HL-60/S4 (cell line): ENCODE results near the gene C2orf72.

Experiments used
- in situ Hi-C: fragments of 300-500 bp; cut with MboI; formaldehyde crosslinking; loops from 2 replicates; pipeline ENCODE4 v1.14.3; 2022; ENCODE audit warnings: low sequenced_read_pairs

Gene C2orf72

DNA sequence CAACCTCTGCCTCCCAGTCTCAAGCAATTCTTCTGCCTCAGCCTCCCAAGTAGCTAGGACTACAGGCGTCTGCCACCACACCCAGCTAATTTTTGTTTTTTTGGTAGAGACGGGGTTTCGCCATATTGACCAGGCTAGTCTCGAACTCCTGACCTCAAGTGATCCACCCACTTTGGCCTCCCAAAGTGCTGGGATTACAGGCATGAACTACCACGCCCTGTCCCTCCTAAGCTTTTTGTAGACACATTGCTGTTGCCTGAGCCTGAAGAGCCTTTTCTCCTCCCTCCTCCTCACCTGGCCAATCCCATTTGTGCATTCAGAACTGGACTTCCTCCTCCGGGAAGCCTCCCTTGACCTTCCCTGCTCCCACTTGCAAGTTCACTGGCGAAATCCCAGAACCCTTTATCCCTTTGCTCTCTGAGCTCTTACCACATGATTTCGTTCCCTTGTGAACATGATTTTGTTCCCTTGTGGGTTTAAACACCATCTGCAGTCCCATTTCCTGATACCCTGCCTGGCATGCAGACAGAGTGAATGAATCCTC lies 2.6 kb downstream of the C2orf72 start:
- in situ Hi-C loops = no loop called here

DNA sequence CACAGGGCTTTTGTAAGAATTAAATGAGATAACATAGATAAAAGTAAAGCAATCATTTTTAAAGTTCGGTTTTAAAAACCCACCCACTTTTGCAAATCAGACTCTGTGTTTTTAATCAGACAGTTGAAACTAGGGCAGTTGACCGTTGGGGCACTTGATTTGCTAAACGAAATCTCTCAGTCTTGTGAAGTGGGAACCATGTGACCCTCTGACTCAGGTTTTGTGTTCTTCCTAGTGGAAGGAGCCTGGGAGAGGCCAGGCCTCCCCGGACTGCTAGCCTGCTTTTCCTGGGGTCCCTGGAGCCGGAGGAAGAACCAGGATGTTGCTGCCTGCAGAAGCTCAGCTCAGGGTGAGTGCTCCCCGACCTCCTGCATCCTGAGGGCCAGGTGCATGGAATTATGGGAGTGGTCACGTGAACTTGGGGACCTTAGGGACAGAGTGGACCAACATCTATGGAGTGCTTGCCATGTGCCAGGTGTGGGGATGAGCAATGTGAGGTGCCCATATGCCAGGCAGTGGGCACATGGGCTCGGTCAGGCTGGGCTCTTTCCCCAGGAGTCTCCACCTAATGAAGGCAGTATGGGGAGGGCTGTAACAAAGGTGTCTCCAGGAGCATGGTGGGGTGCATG lies 3.9 kb downstream of the C2orf72 start:
- in situ Hi-C loops = no loop called here

DNA sequence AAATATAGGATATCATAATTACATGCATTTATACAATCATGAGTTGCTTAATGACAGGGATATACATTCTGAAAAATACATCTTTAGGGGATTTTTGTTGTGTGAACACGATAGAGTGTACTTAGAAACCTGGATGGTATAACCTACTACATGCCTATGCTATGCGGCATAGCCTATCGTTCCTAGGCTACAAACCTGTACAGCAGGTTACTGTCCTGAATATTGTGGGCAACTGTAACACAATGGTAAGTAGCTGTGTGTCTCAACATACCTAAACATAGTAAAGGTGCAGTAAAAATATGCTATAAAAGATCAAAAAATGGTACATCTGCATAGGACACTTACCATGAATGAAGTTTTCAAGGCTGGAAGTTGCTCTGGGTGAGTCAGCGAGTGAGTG lies 6.5 kb downstream of the C2orf72 start:
- in situ Hi-C loops = no loop called here

DNA sequence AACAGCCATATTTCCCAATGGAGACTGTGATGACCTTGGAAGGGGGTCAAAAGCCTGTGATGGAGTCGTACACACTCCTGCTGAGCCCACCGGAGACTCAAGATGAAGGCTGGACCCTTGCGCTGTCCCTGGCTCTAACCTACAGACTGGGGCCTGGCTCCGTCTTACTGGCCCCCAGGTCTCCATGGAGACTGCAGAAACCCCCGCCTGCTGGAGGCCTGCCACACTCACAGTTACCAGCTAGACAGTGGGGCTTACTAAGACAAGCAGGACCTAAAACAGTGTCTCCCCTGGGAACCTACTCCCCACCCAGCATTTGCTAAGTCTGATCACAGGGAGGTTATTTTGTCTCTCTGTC lies 9.6 kb downstream of the C2orf72 start:
- in situ Hi-C loops = no loop called here

DNA sequence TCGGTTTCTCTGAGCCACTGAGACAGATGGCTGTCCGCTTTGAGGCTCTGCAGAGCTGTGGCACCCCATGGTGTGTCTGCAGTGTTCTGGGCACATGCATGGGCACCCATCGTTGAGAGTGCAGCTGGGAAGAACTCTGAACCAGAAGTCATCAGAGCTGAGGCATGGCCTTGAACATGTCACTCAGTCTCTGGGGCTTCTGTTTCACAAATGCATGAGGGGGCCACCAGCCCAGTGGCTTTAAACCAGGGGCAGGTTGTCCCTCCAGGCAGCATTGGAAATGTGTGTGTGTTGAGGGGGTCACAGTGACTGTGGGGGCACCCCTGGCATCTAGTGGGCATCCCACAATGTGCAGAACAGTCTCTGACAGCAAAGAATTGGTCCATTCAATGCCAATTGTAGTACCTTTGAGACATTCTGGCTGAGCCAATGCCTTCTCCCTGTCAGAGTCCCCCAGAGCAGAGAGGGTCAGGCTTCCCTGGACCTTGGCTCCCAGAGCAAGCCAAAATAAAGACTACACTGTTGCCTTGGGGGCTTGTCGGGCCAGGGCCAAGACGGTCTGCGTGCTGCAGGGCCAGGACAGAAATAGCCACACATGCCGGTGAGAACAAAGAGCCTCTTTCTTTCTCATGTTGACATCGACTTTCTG lies 10.1 kb downstream of the C2orf72 start:
- in situ Hi-C loops = no loop called here

DNA sequence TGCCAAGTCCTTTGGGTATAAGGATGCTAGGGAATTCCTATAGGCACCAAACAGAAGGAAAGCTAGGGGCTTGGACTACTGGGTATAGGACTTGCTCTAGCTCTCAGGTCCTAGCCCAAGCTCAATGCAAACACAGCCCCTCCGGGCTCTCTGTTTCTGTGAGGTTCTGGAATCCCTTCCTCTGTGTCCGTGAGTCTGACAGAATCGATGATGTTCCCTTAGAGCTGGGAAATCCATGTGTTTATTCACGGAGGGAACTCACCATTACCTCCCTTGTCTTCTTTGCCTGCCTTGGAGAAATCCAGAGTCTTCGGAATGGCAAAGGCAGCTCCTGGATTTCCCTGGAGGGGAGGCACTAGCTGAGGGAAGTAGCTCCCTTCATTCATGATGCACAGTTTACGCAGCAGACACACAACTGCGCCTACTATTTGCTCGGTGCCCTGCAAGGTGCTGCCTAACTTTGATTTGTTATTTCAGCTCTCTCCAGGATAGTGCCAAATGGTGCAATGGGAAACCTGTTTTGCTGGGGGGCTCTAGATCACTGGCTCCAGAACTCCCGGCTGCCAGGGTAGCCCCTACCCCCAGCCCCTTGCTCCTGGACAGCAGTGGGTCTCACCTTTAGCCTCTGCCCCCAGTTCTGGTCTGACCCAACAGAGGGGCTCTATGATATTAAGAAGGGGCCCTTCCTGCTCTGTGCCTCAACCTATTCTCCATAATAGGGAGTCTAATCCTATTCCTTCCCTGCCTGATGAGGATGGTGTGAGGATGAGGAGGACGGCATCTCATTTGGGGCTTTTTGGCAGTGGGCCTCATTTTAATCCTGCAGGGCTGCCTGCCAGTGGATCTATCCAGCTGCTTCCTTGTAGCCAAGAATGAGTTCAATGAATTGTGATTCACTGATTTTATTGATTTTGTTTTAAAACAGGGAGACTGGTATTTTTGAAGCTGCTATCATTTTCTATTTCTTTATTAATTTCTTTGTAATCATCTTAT lies 10.9 kb downstream of the C2orf72 start:
- in situ Hi-C loops = no loop called here

DNA sequence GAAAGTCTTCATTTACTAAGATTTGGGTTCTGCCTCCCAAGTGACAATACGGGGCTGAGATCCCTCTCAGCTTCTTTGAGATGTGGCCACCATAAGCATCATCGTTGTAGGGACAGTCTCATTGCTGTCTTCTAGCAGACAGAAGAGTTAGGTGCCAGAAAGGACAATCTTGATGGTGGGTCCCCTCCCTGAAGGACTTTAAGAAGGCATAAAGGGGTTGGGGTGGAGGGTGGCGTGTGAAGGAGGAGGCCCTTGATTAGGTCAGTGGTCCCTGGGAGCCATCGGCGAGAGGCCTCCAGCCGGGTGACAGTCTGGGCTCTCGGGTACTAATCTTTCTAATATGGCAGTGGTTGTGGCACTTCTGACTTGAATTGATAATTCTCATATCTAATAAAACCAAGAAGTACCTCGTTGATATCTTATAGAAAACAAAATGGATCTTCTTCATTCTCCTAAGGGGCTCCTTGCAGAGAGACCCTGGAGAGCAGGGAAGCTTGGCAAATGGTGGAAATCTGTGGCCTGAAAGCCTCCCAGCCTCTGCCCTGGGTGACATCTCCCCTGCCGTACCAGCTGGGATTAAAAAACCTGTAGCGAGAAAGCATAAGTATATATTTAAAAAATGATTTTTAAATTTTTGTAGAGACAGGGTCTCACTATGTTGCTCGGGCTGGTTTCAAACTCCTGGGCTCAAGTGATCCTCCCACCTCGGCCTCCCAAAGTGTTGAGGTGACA lies 12.1 kb downstream of the C2orf72 start:
- in situ Hi-C loops = no loop called here

DNA sequence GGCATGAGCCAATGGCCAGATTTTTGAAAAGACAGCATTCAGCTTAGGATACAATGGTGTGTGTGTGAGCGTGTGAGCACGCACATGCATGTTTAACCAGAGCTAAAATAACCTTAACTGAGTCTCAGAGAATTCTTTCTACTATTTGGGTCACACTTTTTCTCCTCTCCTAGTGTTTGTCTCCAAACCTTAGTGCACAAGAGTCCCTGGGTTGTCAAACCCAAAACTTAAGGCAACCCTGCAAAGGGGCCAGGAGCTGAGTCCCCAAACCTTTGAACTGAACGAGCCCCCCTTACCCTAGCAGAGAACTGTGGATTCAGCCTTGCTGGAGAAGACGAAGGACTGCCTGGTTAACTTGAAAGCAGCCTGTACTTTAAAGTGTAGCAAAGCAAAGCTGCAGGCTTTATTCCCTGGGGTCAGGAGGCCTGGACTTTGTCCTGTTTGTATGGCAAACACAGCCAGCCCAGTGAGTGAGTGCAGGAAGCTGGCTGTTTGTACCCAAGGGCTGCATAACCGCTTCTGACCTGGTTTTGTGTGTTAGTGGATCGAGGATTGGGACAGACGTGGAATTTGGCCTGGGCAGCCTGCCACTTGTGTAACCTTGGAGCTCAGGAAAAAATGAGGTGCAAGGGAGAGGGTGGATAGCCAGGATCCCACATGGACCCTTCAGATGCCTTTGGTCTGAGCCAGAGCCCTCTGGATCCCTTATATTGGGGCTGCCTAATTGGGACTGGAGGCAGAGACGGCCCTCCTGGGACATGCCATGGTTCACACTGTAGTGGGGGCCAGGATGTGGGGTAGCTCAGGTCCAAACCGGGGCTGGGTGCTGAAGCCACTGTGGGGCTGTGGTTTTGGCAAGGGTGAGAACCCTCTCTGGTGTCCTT lies 12.9 kb downstream of the C2orf72 start:
- in situ Hi-C loops = no loop called here

DNA sequence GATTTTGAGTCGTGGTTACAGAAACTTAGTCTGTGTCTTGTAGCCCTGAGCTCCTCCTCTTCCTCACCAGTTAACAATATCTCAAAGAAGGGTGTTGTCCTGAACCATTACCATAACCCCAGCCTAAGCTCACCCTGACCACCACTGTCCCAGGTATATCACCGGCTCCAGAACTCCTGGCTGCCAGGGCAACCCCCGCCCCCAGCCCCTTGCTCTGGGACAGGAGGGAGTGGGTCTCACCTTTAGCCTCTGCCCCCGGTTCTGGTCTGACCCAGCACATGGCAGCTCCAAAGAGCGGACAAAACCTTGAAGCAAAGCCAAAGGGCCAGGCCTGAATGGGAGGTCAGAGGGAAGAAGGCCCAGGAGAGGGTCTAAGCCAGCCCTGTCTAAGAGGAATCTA lies 13.8 kb downstream of the C2orf72 start:
- in situ Hi-C loops = no loop called here

DNA sequence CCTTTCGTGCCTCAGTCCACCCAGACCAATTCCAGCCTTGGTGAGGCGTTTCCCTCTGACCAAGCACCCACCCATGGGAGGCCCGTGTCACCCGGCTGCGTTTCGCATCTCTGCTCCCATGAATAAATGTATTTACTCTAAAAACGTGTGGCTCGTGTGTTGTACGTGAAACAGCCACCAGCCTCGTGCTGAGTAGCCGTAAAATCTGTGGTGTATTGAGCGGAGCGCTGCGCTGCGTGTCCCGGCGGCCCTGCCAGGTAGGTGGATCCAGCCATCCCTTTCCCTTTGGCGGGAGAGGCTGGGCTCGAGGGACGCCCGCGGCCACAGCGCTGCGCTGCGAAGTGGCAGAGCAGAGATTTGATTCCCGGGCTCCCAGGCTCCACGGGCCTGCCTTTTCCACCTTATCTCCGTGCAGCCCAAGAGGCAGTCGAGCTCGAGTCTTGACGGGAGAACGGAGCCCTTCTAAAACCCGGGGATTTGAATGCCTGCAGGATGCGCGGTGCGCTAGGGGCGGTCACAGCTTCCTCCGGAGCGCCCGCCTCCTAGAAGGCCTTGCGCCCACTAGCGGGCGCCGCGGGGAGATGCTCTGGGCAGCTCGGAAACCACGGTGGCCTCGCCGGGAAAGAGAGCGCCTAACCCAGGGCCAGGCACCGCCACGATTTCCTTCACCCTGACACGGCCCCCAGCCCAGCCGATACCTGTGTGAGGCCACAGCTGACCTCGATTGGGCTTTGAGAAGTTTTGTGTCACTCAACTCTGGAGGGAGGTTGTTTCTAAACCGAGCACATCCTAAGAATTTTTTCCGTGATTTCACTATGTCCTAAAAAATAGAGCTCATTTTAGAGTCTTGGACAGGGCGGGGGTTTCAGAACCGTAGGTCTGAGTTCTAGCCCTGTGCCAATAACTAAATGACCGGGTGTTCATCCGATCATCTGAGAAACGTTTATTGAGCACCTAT lies 15.4 kb downstream of the C2orf72 start:
- in situ Hi-C loops = no loop called here

DNA sequence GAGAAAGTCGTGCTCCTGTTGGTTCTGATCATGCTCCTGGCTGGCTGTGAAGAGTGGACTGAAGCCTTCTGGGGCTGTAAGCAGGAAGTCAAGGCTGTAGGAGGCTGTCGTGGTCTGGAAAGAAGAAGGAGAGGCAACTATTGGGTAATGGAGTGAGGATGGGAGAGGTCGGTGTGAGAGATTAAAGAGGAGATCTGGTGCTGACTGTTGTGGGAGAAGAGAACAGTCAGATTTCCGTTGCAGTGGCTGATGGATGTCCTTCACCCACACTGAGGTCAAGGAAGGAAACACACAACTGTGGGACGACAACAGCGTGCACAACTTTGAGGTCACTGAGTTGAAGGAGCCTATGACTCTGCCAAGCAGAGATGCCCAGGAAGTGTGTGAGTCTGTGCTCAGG lies 16.5 kb downstream of the C2orf72 start:
- in situ Hi-C loops = no loop called here

DNA sequence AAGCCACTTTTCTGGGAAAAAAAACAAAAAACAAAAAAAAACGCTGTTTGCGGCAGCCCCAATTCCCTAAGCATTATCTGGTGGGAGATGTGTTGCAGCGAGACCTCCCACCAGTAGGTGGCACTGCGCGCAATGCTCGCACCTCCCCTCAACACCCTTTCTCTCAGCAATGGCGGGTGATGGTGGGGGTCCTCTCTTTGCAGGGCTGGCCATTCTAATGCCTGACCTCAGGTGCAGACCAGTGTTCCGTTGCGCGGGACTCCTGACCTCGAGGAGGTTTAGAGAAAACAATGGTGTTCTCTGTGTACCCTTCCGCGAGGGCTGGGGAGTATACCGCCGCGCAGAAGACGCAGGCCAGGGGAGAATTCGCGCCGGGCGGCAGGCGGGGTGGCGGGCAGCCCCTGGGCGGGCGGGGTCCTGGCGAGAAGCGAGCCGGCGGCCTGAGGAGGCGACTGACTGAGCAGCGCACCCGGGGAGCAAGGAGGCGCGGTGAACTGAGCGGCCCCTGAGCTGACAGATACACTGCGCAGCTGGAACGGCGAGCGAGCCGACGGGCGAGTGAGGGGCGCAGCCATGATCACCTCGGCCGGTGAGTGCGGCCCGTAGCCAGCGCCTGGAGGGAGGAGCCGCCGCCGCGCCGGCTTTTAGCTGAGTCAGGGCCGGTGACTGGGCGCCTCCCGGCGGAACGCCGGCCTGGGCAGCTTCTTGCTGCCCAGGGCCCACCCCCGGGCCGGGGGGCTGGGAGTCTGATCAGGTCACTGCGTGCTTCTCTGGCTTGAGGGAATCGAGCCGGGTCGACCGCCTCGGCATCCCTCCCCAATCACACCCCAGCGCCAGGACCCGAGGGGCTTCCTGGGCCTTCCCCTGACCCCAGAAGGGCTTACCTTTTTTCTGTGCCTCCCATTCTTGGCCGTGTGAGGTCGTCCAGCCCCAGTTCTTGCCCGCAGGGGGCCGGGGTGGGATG lies 19.4 kb downstream of the C2orf72 start, which contains the start of gene PSMD1:
PSMD1 (plus strand) TSS at position 415 of the 964 bp plus-strand sequence; CDS start at position 574, 159 bp downstream.
- in situ Hi-C loops = no loop called here

DNA sequence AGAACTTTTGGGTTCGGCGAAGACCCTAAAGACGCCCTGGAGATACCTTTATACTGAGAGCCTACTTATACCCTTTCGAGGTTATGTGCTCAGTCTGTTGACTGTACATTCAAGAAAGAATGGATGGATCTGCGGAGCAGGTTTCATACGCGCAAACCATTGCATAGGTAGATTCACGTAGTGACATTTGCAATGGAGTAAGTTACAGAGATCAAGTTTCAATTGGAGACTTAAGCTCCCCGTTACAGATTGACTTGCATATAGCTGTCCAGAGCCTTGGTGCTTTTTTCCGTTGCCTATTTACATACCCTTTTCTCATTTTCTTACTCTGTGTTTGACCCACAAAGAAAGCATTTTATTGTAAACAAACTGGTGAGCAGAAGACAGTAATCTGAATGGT lies 20.3 kb downstream of the C2orf72 start:
- in situ Hi-C loops = no loop called here

DNA sequence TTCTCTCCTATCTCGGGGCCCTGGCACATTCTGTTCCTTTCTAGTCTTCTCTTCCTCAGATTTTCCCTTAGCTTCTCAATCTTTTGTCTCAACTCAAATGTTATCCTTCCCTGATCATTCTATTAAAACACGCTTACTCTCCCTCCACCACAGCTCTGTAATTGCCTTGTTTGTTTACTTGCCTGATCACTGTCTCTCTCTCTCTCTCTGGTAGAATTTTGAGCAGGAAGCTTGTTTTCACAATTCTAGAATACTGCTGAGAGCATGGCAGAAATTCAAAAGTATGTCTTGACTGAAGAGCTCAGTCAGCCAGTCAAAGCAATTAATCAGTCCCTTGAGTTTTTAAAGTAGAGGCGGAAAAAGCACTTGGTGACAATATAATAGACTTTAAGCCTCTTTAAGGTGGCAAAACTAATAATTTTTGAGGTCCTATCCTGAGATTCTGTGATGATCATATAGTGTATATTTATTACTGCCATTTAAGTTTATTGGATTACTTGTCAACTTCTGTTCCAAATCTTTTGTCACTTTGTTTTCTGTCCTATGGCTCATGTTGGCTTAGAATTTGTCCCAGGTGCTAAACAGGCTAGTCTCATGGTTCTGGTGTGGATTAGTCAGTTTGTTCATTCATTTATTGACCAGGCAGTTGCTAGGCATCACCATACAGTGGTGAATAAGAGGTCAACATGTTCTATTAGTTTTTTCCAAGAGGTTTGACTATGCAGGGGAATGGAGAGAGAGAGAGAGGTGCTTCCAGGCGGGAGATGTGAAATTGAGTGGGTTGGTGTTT lies 21.6 kb downstream of the C2orf72 start:
- in situ Hi-C loops = no loop called here

DNA sequence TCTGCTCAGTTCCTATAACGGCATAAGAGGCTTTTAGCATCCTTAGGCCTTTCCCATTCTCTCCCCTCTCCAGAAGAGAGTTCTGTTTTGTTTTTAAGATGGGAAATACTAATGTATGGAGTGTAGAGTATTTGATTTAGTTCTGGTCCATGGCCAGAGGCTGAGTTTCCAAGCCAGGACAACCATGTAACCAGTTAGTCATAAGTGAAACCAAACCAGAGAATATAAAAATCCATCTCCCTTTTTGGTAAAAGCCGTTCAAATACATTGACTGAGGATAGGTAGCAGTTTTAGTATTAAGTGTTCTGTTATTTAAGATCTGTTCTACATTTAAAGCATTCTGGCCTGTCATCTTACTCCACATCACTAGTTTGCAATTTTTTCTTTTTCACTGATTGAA lies 22.4 kb downstream of the C2orf72 start:
- in situ Hi-C loops = no loop called here

DNA sequence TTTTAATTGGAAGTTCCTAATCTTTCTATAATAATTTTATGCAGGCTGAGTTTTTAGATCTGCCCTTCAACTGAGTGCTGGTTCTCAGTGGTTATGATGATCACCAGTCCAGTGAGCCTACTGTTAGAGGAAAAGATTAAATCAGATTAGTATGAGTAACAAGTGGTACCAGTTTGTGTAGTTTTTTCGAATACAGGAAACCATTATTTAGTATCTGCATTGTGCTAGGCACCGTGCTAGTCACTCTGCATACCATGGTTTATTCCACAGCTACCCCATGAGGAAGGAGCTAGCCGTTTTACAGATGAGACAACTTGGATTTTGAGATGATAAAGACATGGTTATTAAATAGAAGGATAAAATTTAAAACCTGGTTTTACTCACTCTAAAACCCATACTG lies 25.5 kb downstream of the C2orf72 start:
- in situ Hi-C loops = no loop called here

DNA sequence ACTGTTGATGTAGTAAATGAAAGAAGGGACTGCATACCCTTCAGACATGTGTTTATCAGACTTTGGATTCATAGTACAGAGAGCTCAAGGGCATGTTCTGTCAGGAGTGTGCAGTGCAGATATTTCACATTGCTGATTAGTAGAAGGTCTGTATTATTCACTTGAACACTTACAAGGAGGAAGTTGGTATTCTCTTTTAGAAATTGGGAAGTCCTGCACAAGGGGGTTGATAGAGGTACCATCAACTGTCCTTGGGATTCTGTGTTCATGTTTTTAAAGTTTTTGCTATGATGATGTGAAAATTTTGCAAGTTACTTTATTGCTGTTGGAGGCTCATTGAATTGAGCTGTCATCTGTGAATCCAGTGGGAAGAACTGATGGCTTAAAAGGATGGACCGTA lies 26.0 kb downstream of the C2orf72 start:
- in situ Hi-C loops = no loop called here
